Neural progenitor cell (in vitro differentiated cells): ENCODE measurements around the gene ZDHHC7.
"Not testable (repeated sequence)": the region's sequence is repeated elsewhere in the genome, so short reads cannot be mapped to it uniquely, and the experiment has no call there.

Experiments used
- EZH2 ChIP-seq: fragments of 200-600 bp; sonication (generic); IDR thresholded peaks from 2 replicates; pipeline ENCODE4 v1.6.1; 2017; ENCODE audit warnings: antibody characterized with exemption, mild to moderate bottlenecking, moderate library complexity
- EZH2phosphoT487 ChIP-seq: fragments of 200-600 bp; sonication (generic); IDR thresholded peaks from 2 replicates; pipeline ENCODE4 v1.6.1; 2017; ENCODE audit warnings: antibody characterized with exemption
- TF ChIP-seq, protein P1 (sequence below): fragments of 200-600 bp; sonication (generic); IDR thresholded peaks from 2 replicates; pipeline ENCODE4 v1.5.1; 2017; ENCODE audit warnings: antibody characterized with exemption, mild to moderate bottlenecking

DNA sequence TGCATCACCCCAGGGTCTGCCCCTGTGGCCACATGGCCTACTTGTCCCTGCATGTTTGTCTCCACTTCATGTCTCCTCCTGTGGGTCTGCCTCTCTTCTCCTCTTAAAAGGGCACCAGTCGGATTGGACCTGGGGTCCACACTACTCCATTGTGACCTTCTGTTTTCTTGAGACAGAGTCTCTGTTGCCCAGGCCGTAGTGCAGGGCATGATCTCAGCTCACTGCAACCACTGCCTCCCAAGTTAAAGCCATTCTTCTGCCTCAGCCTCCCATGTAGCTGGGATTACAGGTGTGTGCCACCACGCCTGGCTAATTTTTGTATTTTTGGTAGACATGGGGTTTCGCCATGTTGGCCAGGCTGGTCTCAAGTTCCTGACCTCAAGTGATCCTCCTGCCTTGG, 20.9 kb upstream of the ZDHHC7 start:
- TF ChIP-seq, protein P1, sequence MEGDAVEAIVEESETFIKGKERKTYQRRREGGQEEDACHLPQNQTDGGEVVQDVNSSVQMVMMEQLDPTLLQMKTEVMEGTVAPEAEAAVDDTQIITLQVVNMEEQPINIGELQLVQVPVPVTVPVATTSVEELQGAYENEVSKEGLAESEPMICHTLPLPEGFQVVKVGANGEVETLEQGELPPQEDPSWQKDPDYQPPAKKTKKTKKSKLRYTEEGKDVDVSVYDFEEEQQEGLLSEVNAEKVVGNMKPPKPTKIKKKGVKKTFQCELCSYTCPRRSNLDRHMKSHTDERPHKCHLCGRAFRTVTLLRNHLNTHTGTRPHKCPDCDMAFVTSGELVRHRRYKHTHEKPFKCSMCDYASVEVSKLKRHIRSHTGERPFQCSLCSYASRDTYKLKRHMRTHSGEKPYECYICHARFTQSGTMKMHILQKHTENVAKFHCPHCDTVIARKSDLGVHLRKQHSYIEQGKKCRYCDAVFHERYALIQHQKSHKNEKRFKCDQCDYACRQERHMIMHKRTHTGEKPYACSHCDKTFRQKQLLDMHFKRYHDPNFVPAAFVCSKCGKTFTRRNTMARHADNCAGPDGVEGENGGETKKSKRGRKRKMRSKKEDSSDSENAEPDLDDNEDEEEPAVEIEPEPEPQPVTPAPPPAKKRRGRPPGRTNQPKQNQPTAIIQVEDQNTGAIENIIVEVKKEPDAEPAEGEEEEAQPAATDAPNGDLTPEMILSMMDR, result not testable (repeated sequence)
- not testable (repeated sequence) for TF ChIP-seq EZH2, EZH2phosphoT487
